MM.1S (cell line): ENCODE data around the gene TRIM41.

ENCODE experiments used
- DNase-seq: peaks from one replicate; pipeline ENCODE4 v3.0.0-alpha.2; 2015
- H2AFZ ChIP-seq: fragments of 300-600 bp; sonication (generic); 2 replicates; pipeline ENCODE4 v1.6.0; 2016; ENCODE audit warnings: antibody characterized with exemption, low read length
- H3F3A ChIP-seq: fragments of 300-600 bp; sonication (generic); 2 replicates; pipeline ENCODE4 v1.6.1; 2016; ENCODE audit warnings: mild to moderate bottlenecking, antibody characterized with exemption, low read length, moderate library complexity, mixed read lengths; ENCODE audit not compliant: insufficient read depth
- H3K27ac ChIP-seq: fragments of 300-600 bp; sonication (generic); 2 replicates; pipeline ENCODE4 v1.5.1; 2016; ENCODE audit warnings: mild to moderate bottlenecking, low read length
- H3K27me3 ChIP-seq: fragments of 300-600 bp; sonication (generic); replicated peaks from 2 replicates; pipeline ENCODE4 v1.6.0; 2016; ENCODE audit warnings: low read length; ENCODE audit not compliant: insufficient read depth
- H3K36me3 ChIP-seq: fragments of 300-600 bp; sonication (generic); replicated peaks from 2 replicates; pipeline ENCODE4 v1.6.1; 2016; ENCODE audit warnings: mild to moderate bottlenecking, low read length, mixed read lengths; ENCODE audit not compliant: insufficient read depth
- H3K4me1 ChIP-seq: fragments of 300-600 bp; sonication (generic); 2 replicates; pipeline ENCODE4 v1.6.1; 2016; ENCODE audit warnings: low read length, mixed read lengths
- H3K4me2 ChIP-seq: fragments of 300-600 bp; sonication (generic); 2 replicates; pipeline ENCODE4 v1.6.0; 2016; ENCODE audit warnings: low read depth, low read length
- H3K4me3 ChIP-seq: fragments of 300-600 bp; sonication (generic); 2 replicates; pipeline ENCODE4 v1.5.1; 2016; ENCODE audit warnings: low read length, mixed read lengths
- H3K79me2 ChIP-seq: fragments of 300-600 bp; sonication (generic); 2 replicates; pipeline ENCODE4 v1.6.1; 2016; ENCODE audit warnings: mixed run types, low read length, mixed read lengths
- H3K9ac ChIP-seq: fragments of 300-600 bp; sonication (generic); 2 replicates; pipeline ENCODE4 v1.6.1; 2016; ENCODE audit warnings: low read length, mixed read lengths
- H3K9me2 ChIP-seq: fragments of 300-600 bp; sonication (generic); replicated peaks from 2 replicates; pipeline ENCODE4 v1.6.1; 2016; ENCODE audit warnings: mild to moderate bottlenecking, low read length, mixed read lengths; ENCODE audit not compliant: insufficient read depth
- H3K9me3 ChIP-seq: fragments of 300-600 bp; sonication (generic); replicated peaks from 2 replicates; pipeline ENCODE4 v1.6.1; 2016; ENCODE audit warnings: mild to moderate bottlenecking, low read length, mixed read lengths; ENCODE audit not compliant: insufficient read depth
- H4K20me1 ChIP-seq: fragments of 300-600 bp; sonication (generic); 2 replicates; pipeline ENCODE4 v1.6.1; 2016; ENCODE audit warnings: mild to moderate bottlenecking, low read length, moderate library complexity, mixed read lengths; ENCODE audit not compliant: insufficient read depth
- CTCF ChIP-seq: fragments of 300-600 bp; sonication (generic); IDR thresholded peaks from 2 replicates; pipeline ENCODE4 v1.5.1; 2016; ENCODE audit warnings: antibody characterized with exemption, low read length, mixed read lengths
- EZH2 ChIP-seq: fragments of 300-600 bp; sonication (generic); optimal IDR thresholded peaks from 2 replicates; pipeline ENCODE3; 2017; ENCODE audit warnings: low read depth, mild to moderate bottlenecking, antibody characterized with exemption, low read length, mixed read lengths
- EZH2phosphoT487 ChIP-seq: fragments of 300-600 bp; sonication (generic); IDR thresholded peaks from 2 replicates; pipeline ENCODE4 v1.6.1; 2018; ENCODE audit warnings: antibody characterized with exemption, low read length

Gene TRIM41

GRCh38 chr5:181231432-181231831 is 8.4 kb downstream of the TRIM41 start:
- Histone ChIP-seq H3K4me2 (no peak overlapping the region), H3K9me2 (no peaks in the 10 kb centered on the region), H3K27me3 (no peaks in the 10 kb centered on the region), H3K4me3 (no peak overlapping the region), H3K4me1 (0 out of 2 replicates have a peak, but pooled peaks cover 5% of the 10 kb centered on the region), H3K79me2 (no peaks in the 10 kb centered on the region; the same call in 1 of the 2 replicates), H3K27ac (no peak overlapping the region), H3K9ac (no peak overlapping the region), H2AFZ (no peak overlapping the region), H3K36me3 (peaks cover 2% of the 10 kb centered on the region; the same call in 1 of the 2 replicates), H3F3A (peaks cover 20% of the 10 kb centered on the region), H4K20me1 (0 out of 2 replicates have a peak, but pooled peaks cover 6% of the 10 kb centered on the region), H3K9me3 (no peaks in the 10 kb centered on the region)
- TF ChIP-seq CTCF (no peak), EZH2phosphoT487 (no peak), EZH2 (no peak)
- DNase-seq, result no peak

GRCh38 chr5:181232593-181232992 is 9.5 kb downstream of the TRIM41 start:
- no peaks in the 10 kb centered on the region for H3K27me3 ChIP-seq
- peaks cover 3% of the 10 kb centered on the region; the same call in 1 of the 2 replicates for H3K79me2 ChIP-seq
- H3K9ac ChIP-seq, result no peak overlapping the region
- H3K4me1 ChIP-seq, result 0 out of 2 replicates have a peak, but pooled peaks cover 5% of the 10 kb centered on the region
- no peak for TF ChIP-seq EZH2
- no peak for TF ChIP-seq EZH2phosphoT487
- TF ChIP-seq CTCF, result no peak
- DNase-seq, result no peak
- no peaks in the 10 kb centered on the region for H3K9me3 ChIP-seq
- H3K4me2 ChIP-seq, result no peak overlapping the region
- peaks cover 32% of the 10 kb centered on the region for H3F3A ChIP-seq
- no peak overlapping the region for H2AFZ ChIP-seq
- H4K20me1 ChIP-seq, result peaks cover 11% of the 10 kb centered on the region; the same call in 1 of the 2 replicates
- H3K36me3 ChIP-seq, result peaks cover 14% of the 10 kb centered on the region; the same call in 1 of the 2 replicates
- H3K9me2 ChIP-seq, result no peaks in the 10 kb centered on the region
- no peak overlapping the region for H3K27ac ChIP-seq
- H3K4me3 ChIP-seq, result no peak overlapping the region

GRCh38 chr5:181233088-181233800 is 10.2 kb downstream of the TRIM41 start:
- Histone ChIP-seq H4K20me1 (peaks cover 11% of the 10 kb centered on the region; the same call in 1 of the 2 replicates), H3K9me2 (no peaks in the 10 kb centered on the region), H3F3A (peaks cover 38% of the 10 kb centered on the region), H3K4me3 (no peak overlapping the region), H2AFZ (no peak overlapping the region), H3K9ac (no peak overlapping the region), H3K4me2 (no peak overlapping the region), H3K79me2 (peaks cover 9% of the 10 kb centered on the region), H3K36me3 (peaks cover 19% of the 10 kb centered on the region; the same call in 1 of the 2 replicates), H3K9me3 (no peaks in the 10 kb centered on the region), H3K27ac (no peak overlapping the region), H3K4me1 (0 out of 2 replicates have a peak, but pooled peaks cover 5% of the 10 kb centered on the region), H3K27me3 (no peaks in the 10 kb centered on the region)
- no peak for TF ChIP-seq CTCF
- no peak for TF ChIP-seq EZH2
- TF ChIP-seq EZH2phosphoT487, result no peak
- no peak for DNase-seq
